DOHH2 (cell line): ENCODE data around the gene GOSR2.

Source experiments
- CTCF ChIP-seq: fragments of 200-600 bp; sonication (generic); IDR thresholded peaks from one replicate; pipeline ENCODE4 v1.5.1; 2014; ENCODE audit warnings: antibody characterized with exemption, mild to moderate bottlenecking, low read depth, low read length; ENCODE audit not compliant: poor library complexity, severe bottlenecking
- EZH2phosphoT487 ChIP-seq: fragments of 200-600 bp; sonication (generic); IDR thresholded peaks from 2 replicates; pipeline ENCODE4 v1.6.1; 2017; ENCODE audit warnings: borderline replicate concordance, mild to moderate bottlenecking, antibody characterized with exemption, low read length, moderate library complexity, mixed read lengths

GRCh38 chr17:46884552-46884951 lies 38.4 kb upstream of the GOSR2 start:
- TF ChIP-seq CTCF, result no peak
- TF ChIP-seq EZH2phosphoT487, result no peak
